DMS79 treated with DMSO at 0.1 percent for 48 hours (cell line): ENCODE data around the gene ZGPAT.

Experiments used
- DNase-seq: peaks from one replicate; lab custom pipeline; 2025; lab: John Stamatoyannopoulos, UW

Gene ZGPAT

DNA sequence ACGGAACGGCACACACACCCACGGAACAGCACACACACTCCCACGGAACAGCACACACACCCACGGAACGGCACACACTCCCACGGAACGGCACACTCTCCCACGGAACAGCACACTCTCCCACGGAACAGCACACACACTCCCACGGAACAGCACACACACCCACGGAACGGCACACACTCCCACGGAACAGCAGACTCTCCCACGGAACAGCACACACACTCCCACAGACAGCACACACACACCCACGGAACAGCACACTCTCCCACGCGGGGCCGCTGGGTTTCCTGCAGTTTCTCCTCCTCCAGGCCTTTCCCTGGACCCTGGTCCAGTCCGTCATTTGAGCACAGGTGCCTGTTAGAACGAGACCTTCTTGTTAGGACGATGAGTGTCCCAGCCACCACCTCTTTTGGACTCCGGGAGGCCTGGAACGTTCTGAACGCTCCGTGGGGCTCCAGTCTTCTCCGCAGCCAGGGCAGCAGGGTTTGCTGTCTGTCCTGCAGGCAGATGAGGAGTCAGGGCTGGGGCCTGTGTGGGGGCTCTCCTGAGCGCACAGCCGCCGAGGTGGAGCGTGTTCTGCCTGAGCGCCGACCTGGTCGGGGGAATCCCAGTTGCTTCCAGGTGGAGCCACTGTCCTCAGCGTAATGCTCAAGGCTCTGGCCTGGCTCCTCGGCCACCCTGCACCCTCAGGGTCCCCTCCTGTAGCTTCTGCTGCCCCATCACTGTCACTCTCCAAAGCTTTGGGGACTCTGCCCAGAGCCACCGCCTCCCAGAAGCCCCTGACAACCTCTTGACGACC, 29.0 kb upstream of the ZGPAT start:
- no peak for DNase-seq

DNA sequence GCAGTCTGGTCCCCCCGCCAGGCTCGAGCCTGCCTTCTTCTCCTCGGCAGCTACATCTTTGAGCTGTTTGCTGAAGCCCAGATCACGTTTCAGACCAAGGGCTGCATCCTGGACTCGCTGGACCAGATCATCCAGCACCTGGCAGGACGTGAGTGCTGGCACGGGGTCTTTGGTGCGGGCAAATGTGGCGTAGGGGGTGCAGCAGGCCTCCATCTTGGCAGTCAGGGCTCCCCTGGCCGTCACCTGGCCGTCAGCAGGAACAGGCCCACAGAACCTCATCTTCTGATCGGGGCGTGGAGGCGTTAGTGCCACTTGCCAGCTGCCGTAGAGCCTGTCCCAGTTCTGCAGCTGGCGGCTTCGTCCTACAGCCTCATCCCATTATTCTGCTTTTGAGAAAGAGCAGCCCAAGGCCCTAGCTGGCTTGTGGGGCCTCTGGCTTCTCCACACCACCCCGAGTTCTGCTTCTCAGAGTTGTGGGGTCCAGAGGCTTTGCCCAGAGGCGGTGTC, 28.0 kb upstream of the ZGPAT start:
- DNase-seq: no peak

DNA sequence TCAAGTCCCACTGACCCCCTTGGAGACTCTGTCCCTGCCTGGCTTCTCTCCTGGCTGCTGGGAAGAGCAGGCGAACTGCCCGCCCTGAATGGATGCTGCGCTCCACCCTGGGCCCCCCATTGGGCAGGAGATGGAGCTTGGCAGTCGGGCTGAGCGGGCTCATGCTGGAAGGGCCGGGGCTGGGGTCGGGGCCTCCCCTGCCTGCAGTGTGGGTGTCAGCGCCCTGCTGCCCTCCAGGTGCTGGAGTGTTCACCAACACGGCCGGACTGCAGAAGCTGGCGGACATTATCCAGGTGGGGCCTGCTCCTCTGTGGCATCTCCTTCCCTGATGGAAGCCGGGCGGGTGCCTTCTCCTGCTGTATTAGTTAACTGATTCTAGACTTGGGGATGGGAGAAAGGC, 27.4 kb upstream of the ZGPAT start:
- no peak for DNase-seq

- DNase-seq: no peak
Measured at GRCh38 chr20:63680857-63681608, 26.8 kb upstream of the ZGPAT start.

DNA sequence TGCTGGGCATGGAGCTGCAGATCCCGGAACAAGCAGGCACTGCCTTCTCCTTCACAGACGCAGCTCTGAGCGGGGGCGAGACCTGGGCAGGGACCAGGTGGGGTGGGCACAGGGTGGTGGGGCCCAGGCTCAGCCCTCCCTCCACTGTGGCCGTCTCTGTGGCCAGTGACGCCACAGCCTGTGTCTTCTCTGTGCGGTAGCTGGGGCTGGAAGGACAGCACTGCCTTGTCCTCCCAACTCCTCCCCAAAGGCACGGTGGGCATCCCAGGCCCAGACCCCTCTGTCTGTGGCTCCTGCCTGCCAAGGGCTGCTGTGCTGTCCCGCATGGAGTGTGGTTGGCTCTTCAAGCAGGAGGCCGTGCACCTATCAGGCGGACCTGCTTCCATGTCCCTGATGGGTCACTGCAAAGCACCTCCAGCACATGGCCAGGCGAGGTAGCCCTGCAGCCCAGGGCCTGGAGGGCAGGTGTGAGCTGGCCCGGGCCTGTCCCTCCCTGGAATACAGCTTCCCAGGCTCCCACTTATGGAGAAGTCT, 26.2 kb upstream of the ZGPAT start:
- DNase-seq: no peak

GRCh38 chr20:63682384-63683139, 25.3 kb upstream of the ZGPAT start:
- no peak for DNase-seq

GRCh38 chr20:63685269-63686026, 22.4 kb upstream of the ZGPAT start:
- no peak for DNase-seq

- DNase-seq: no peak
Measured at GRCh38 chr20:63686094-63686491, 21.7 kb upstream of the ZGPAT start.

DNA sequence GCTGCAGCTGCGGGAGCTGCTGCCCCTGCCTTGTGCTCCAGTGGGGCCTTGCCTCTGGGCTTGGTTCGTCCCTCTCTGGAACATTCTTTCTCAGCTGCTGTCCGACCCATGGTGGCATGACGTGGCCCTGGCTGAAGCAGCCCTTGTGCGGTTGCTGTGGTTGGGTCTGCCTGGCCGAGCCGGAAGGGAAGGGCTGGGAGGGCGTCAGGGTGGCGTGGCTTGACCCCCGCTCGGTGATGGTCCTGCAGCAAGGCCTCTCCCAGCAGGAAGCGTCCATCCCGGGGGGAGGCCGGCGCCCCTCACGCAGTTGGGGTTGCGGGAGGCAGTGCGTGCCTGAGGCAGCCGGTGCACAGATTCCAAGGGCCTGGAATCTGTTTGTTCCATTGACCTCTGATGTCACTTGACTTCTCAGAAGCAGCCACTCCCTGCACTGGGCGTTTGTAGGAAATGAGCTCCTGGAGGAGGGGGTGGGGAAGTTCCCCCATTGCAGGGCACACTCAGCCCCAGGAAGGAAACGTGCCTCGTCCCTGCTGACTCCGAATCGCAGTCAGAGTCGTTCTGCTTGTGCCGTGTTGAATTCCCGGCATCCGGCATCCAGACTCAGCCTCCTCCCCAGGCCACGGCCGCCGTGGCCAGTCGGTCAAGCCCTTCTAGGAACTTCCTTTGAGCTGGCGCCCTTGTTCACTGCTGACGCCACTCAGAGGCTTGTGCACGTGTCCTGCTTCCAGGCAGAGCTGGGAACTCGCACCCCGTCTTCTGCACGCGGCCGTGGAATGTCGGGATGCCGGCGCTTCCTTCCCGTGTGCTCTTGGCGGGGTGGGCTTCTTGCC, 21.1 kb upstream of the ZGPAT start:
- no peak for DNase-seq

DNA sequence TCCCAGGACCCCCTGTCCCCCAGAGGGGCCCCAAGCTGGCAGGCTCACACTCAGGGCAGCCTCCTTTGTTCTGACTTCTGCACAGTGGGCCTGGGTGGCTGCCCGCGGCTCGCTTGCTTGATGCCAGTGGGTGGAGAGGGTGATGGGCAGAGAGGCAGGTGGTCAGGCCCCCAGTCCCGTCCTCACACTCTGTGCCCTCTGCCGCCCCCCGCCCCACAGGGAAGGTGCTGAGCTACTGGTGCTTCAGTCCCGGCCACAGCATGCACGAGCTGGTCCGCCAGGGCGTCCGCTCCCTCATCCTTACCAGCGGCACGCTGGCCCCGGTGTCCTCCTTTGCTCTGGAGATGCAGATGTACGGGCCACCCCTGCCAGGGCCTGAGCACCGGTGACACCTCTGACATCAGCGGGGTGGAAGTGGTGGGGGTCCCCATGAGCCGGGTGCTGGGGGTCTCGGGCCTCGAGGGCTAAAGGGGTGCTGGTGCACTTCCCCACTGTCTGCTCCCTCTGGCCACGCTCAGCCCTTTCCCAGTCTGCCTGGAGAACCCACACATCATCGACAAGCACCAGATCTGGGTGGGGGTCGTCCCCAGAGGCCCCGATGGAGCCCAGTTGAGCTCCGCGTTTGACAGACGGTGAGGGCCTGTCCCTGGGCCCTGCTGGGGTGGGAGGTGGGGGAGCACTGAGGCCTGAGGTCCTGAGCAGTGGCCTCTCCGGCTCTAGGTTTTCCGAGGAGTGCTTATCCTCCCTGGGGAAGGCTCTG, 20.2 kb upstream of the ZGPAT start:
- no peak for DNase-seq

- DNase-seq: no peak
Measured at GRCh38 chr20:63688228-63689045, 19.4 kb upstream of the ZGPAT start.

DNA sequence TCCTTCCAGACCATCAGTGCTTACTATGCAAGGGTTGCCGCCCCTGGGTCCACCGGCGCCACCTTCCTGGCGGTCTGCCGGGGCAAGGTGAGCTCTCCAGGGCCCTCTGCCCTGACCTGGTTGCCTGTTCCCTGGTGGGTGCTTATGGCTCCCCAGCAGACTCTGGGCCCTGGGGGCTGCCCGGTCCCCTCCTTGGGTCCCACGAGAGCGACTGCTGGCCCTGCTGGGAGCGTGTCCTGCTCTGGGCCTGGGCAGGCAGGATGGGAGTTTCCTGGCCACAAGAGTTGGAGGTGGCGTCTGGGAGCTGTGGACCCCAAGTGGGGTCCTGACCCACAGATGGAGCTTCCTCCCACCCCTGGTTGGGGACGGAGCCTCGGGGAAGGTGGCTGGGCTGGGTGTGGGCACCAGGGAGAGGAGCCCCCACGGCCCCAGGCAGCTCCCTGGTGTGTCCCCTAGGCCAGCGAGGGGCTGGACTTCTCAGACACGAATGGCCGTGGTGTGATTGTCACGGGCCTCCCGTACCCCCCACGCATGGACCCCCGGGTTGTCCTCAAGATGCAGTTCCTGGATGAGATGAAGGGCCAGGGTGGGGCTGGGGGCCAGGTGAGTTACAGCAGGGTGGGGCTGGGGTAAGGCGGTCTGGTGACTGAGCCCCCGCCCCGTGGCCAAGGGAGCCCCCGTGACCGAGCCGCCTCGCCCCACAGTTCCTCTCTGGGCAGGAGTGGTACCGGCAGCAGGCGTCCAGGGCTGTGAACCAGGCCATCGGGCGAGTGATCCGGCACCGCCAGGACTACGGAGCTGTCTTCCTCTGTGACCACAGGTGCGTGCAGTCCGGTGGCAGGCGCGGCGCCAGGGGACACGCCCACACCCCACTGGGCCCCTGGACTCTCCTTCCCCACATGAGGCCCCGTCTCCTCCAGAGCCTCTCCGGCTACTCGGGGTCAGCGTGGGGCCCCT, 18.5 kb upstream of the ZGPAT start:
- DNase-seq: no peak

- no peak for DNase-seq
Measured at GRCh38 chr20:63690003-63690897, 17.6 kb upstream of the ZGPAT start.

DNA sequence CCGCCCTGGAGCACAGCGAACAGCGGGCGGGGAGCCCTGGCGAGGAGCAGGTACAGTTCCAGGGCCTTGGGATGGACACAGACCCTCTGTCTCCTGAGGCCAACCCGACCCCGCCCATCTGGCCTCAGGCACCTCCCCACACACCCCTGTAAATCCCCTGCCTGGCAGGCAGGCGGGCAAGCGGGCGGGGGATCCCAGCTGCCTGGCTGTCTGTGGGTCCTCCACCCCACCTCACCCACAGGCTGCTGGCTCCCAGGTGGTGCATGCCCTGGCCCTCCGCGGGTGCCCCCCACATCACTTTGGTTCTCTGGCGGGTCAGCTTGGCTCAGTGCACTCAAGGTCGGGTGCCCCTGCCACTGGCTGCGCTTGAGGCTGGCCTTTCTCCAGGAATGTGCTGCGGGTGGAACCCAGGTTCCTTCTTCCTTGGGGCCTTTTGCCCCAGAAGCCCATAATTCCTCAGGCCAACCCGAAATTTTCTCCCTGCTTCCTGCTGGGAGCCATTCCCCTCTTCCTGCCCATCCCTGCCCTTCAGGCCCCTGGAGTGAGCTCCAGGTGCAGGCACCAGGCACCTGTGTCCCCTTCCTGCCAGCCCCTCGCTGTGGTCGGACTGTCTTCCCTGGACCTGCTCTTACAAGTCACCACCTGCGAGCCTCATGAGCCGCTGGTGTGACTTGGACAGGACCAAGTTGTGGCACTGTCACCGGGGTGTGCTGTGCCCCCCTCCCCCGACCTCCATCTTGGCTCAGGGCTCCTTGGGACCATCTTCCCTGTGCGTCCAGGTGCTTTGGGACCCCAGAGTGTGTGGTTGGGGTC, 16.7 kb upstream of the ZGPAT start:
- DNase-seq: no peak

DNA sequence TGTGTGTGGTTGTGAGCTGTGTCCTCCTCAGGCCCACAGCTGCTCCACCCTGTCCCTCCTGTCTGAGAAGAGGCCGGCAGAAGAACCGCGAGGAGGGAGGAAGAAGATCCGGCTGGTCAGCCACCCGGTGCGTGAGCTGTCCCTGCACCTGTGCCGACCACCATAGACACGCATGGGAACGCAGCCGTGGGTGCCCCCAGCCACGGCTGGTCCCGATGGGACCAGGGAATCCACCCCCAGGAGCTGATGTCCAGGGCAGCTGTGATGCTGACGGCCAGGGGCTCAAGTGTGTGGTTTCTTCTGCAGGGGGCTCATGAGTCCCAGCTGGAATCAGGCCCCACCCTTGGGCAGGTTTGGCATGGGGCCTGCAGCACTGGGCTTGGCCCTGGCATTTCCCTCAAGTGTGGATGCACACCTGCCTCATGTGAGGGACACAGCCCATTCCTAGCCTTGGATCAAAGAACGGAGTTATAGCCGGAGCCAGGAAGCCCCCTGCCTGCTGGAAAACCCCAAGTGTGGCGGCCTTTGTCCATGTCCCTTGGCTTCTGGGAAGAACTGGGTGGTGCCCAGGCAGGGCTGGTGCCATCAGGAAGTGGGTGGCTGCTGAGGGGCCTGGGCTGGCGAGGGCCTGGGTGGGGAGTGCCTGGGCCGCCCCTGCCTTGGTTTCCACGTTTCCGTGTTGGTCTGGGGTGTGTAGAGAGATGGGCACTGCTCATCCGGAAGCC, 16.0 kb upstream of the ZGPAT start:
- peak; percentile 33 for DNase-seq
